Measurements from ENCODE around the gene CYP26A1.

CYP26A1 gene

DNA sequence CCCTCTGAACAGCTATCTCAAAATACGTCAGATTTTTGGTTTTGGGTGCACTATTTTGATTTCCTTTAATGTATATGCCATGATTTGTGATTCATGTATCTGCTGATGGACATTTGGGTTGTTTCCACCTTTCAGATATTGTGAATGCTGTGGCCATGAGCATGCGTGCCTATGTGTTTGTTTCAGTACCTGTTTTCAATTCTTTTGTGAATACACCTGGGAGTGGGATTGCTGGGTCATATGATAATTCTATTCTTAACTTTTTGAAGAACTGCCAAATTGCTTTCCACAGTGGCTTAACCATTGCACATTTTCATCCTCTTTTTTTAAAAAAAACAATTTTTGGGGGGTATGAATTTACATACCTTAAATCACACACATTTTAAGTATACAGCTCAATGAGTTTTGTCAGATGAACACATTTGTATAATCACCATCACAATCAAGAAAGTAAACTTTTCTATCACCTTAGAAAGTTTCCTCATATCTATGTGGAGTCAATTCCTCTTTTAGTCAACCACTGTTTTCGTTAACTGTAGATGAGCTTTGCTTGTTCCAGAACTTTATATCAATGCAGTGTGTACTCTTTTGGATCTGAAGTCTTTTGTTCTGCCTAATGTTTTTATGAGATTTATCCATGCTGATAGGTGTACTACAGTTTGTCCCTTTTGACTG lies 36.9 kb downstream of the CYP26A1 start:
- in situ Hi-C loops (cut with HindIII; ENCODE audit: low sequenced_read_pairs), result no loop called here

DNA sequence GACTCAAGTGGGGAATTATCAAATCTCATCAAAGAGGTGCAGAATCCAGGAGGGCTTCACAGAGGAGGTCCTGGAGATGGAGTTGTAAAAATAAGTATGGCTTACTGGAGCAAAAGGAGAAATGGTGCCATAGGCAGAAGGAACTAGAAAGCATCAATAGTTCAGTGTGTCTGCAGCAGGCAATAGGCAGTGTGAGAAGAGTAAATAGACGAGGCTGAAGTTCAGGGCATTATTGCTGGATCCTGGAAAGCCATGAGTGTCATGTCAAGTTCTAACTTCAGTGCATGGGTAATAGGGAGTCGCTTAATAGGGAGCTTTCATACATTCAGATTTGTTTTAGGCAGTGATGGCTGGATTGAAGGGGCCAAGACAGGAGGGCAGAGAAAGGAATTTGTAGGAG lies 39.3 kb downstream of the CYP26A1 start:
- in situ Hi-C loops (cut with HindIII; ENCODE audit: low sequenced_read_pairs), result no loop called here

DNA sequence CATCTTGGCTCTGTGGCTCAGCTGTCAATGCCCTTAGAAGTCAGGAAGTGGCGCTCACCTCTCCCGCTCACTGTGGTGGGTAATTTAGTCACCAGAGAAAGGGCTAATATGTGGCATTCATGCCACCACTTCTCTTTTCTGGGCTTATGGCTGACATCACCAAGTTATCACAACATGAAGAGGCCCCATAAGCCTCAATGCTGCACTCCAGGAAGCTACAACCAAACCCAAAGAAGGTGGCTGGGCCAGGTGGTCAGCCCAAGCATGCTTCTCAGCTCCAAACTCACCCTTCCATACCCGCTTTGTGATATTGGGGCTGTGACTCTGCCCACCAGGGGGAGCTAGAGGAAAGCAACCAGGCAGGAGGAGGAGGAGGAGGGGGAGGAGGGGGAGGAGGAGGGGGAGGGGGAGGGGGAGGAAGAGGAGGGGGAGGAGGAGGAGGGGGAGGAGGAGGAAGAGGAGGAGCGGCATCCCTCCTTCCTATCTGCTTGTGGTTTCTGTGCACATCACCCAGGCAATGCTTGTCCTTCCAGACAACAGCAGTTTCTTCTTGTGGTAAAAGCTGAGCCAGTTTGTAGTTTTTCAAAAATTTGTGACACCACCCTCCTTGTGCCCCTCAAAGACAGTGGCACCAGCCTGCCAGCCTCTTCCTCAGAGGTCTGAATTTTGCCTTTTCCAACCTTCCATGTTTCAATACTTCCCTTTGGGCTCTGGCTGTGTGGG lies 42.1 kb downstream of the CYP26A1 start:
- in situ Hi-C loops (cut with HindIII; ENCODE audit: low sequenced_read_pairs), result loop anchor here (5.0 kb wide), 1 partner anchor 81 kb away; no protein-coding TSS in a partner anchor

DNA sequence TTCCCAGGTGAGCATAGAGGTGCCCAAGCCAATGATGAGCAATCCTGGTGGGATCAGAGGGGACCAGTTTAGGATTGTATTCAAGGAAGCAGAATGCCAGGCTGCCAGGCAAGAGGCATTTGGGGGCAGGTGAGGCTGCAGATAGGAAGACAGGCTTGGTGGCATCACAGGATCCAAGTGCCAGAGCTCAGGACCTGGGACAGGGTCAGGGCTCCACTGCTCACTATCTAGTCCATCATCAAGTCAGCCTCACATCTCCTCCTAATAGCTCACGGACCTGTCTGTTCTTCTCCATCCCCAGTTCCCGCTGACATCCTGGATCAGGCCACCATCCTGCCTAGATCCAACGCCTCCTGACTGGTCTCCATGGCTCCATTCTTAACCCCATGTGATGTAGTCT lies 47.6 kb downstream of the CYP26A1 start:
- in situ Hi-C loops (cut with HindIII; ENCODE audit: low sequenced_read_pairs), result no loop called here

DNA sequence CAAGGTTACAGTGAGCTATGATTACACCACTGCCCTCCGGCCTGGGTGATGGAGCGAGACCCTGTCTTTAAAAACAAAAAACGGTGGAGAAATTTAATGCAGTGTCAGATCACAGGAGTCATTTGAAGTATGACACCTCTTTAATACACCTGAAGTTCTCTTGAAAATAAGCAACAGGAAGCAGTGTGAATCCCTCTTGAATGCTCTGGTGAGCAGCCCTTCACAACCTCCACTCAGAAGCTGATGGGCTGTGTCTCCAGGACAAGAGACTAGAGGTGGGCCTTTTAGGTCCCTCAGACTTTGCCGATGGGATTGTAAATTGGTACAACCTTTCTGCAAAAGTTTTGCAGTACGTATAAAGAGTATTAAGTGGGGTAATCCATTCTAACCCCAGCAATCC lies 50.1 kb downstream of the CYP26A1 start:
- in situ Hi-C loops (cut with HindIII; ENCODE audit: low sequenced_read_pairs), result no loop called here

DNA sequence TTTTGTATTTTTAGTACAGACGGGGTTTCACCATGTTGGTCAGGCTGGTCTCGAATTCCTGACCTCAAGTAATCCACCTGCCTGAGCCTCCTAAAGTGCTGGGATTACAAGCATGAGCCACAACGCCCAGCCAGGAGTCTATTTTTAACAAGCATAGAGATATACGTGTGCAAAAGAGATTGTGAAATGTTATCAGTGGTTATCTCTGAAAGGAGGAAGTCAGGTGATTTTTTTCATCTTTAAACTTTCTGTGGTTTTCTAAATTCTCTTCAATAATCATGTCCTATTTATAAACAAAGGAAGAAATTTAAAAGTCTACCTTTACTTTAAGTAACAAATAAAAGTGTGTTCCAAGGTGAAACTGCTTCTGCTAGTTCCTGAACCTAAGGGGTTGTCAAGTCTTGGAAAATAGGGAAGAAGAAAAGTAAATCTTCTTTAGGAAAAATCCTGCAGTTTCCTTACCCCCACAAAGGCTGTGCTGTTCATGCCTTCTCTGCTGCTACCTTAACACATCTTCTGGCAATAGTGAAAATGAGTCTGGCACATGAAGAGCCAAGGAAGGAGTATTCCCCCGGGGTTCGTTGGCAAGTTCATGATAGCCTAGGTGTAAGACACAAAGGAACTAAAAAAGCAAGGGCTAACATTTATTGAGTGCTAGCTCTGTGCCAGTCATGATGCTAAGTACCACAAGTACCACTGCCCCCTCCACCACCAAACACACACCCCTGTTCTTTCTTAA lies 51.1 kb downstream of the CYP26A1 start:
- in situ Hi-C loops (cut with HindIII; ENCODE audit: low sequenced_read_pairs), result no loop called here

DNA sequence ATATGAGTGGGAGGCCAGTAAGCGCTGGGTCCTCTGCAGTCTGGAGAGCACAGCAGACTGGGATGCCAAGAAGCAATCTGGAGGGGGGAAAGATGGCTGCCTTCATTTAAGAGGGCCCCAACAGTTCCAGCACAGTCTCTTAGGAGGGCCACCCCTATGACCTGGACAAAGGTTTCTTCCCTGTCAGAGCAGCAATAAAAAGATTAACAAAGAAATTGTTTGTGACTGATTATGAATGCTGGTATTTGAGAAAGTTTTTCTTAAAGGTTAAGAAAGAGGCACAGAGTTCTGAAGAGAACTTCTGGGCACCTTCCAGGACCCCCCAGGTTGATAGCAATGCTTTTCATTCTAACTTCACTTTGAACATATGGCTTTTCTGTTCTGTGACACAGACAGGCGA lies 52.3 kb downstream of the CYP26A1 start:
- in situ Hi-C loops (cut with HindIII; ENCODE audit: low sequenced_read_pairs), result no loop called here

DNA sequence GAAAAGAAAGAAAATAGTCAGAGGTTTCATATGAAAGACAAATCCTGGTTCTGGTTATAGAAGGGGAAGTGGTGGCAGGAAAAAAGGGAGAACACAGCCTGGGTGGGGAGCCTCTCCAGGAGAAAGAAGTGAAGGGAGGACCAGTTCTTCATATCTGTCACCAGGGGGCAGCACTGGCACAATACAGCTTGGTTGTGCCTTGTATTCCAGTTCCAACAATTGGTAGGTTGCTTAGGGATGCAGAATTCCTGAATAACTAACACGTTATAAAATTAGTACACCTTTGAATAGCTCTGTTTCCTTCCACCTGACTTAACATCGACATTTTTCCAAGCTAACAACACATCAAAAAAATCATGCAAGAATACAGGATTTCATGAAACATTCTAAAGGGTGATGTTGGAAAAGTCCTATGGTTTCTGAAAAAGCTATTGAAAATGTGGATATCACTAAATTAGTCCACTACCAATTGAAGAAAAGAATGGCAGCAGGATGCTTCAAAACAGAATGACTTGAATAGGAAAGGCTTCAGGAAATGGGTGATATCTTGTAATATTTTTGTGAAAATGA lies 52.9 kb downstream of the CYP26A1 start:
- in situ Hi-C loops (cut with HindIII; ENCODE audit: low sequenced_read_pairs), result no loop called here
